Measurements from ENCODE around the gene VWC2L.

Gene VWC2L

DNA sequence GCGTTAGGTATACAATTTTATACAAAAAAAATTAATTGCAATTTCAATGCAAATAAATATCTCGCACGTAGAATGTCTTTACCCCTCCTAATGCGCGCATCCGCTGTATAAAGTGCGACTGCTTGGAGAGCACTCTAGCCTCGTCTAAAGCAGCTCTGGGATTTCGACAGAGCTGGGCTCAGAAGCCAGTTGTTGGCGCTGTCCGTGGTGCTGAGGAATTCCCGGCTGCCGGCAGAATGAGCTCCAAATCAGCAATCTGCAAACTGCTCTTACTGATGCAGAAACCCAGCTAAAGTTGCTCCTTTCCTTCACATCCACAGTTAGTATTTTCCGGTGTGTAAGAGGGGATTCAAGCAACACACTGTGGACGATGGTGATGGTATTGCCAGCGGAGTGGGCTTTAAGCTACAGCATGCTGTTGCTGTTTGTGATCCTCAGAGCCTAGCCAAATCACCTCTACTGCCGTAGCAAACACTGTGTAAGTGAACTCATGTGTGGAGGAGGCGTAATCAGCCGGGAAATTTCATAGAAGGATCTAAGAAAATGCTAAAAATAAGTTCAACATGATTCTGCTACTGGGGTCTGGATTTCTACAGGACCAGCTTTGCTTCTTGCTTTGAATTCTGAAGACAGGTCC, at the start of gene VWC2L:
TSS of gene VWC2L (plus strand) at position 137 of the 637 bp plus-strand sequence. CDS start 3,140 bp downstream, outside the sequence.
- DNase-seq = peak; percentile 71

DNA sequence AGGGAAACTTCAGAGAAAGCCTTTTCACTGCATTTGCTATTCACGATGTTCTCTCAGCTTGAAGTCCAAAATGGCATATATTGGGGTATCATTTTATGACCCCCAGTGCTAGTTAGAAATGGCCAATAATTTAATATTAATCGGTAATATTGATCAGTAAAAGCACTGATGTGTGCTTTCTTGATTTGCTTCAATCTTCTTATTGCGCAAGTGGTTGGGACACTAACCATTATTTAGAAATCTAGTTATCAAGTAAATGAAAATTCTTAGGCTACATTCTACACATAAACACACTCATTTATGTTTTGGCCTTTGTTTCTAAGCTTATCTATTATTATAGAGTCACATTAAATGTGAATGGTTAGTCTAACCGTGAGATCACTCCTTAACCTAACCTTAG, 49.7 kb upstream of the VWC2L start:
- no peak for DNase-seq

DNA sequence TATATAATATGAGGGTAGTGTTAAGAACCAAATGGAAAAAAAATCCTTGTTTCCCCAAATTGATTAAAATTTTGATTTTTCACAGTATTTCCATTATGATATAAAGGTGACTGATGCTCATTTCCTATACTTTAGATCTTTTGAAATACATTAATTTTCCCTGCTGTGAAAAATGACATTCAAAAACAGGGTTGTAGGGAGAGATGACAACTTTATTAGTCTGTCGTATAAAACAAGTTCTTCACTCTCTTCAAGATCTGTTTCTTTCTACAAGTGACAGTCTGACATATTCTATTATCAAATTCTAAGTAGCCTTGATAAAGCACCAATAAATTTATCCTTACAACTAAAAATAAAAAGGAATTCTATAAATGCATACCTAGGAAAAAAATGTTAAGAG, 45.3 kb upstream of the VWC2L start:
- no peak for DNase-seq

DNA sequence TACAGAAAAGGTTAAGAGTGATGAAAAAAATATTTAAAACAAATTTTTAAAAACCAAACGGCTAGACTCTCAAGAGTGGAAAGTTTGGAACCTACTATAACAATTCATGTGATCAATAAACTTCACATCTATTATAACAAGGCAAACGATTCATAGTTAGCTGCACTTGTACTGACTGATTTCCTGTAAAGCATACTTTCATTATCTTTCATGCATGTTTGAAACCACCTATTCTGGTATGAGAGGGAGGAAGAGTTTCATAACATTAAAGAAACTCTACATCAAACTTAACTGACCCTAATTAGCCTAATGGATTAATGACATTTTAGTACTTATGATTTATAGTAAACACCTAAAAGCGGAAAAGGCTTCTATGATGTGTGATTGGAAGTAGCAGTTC, 43.7 kb upstream of the VWC2L start:
- no peak for DNase-seq

DNA sequence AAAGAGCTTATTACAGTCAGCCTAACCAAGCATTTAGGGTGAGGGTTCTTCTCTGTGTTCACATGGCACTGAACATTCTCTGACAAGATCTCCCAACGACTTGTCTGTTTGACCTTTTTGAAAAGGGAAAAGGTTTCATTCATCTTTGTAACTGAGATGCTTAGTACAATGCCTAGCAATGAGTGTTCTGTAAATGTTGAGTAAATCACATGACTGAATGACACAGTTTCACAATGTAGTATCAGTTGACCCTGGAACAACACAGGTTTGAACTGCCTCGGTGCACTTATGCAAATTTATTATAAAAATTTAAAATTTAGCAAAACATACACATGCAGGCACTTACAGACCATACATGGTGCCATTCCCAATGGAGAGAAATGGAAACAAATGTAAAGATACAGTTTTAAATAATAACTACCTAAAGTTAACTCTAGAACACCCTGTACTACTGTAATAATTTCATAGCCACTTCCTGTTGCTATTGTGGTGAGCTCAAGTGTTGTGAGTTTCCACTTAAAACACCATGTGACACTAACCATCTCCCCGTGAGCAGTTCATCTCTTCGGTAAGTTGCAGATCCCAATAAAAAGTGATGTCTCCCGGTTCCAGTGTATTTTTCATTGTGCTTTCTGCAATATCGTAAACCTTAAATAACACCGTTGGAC, 34.1 kb upstream of the VWC2L start:
- DNase-seq = no peak

DNA sequence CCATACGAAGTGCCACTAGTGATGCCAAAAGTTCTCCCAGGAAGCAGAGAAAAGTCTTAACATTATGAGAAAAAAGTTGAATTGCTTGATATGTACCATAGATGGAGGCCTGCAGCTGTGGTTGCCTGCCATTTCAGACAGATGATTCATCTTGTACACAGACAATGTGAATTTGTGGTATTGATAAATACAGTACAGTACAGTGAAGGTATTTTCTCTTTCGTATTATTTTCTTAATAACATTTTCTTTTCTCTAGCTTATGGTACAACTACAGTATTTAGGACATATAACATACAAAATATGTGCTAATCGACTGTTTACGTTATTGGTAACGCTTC, 33.6 kb upstream of the VWC2L start:
- no peak for DNase-seq

DNA sequence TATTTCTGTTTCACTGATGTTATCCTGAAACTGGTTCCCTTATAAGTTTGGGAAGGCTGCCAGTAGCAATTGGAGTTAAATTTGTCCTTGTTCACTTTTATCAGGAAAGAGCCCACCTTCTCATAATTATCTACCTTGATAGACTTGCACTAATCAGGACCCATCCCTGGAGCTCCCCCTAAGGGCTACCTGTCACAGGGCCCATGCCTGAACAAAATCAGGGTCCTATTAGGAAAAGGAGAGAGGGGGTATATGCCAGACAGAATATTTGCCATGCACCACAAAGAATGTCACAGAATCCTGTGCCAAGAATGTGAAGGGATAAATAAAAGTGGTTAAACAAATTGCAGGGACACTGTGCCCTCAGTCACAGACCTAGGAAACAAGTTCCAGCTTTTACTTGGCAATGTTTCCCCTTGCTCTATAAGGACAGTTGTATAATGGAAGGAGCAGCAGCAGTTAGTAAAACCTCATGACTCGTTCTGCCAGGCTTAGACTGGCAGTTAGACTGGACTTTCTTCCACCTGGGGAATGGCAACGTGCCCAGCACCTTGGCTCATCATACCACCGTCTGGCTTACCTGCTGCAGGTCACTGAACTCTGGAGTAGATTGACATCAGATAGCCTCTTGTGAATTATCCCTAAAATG, 32.3 kb upstream of the VWC2L start:
- DNase-seq = peak; percentile 75

DNA sequence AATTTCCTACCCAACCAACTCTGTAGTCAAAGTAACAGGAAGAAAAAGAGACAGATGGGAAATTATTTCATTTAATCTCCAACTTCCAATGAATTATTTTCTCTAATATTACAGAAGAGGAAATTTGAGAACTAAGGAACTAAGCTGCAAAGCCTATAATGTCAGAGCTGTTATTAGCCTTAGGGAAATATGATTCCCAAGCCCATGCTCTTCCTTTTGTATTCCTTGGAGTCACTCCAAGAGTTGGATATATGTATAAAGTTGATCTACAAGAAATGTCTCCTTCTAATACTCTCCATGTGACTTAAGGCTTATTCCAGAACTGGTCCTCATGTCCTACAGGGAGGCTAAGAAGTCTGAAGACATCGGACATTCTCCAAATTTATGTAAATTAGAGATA, 31.6 kb upstream of the VWC2L start:
- DNase-seq = peak; percentile 36

DNA sequence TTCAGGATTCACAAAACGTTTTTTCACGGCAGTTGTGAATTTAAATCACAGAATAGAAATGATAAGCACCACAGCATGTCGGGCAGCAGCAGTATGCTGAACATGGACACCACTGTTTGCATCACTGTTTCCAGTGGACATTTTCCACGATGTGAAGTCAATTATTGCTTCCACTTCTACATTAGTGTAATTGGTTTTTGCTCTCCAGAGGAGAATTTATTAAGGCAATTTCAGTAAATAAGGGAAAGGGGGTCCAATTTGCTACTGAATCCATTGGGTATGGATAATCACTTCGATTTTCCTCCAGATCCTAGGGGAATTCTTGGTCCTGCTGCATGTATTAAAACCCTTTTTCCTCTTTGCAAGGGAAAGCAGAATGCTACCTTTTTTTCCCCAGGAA, 30.2 kb upstream of the VWC2L start:
- DNase-seq = no peak

DNA sequence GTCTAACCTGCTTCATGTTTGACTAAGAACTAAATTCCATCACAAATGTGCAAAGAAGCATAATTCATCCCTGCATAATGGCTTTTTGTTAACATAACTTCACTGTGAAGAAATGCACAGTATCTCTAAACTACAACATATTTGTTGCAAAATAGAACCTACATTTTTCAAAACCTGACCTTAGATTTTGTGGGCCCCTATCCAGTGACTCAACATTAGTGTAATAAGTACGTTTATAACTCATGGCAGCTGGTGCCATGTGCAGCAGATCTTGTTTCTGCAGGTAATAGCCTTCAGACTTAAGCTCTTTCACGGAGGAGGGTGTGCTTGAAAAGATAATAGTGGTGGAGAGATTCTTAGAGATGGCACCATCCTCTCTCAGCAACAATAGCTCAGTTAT, 28.6 kb upstream of the VWC2L start:
- no peak for DNase-seq

DNA sequence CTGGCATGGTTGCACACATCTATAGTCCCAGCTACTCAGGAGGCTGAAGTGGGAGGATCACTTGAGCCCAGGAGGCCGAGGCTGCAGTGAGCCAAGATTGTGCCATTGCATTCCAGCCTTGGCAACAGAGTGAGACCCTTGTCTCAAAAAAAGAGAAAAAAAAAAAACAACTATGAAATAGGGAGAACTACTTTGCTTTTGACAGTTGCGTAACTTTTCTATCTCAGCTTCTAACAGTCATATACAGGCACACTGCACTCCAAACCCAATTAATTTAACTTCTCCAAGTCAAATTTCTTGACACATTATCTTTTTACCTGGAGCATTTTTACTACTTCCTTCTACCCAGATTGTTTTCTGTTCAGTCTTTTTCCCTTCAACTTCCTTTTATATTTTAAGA, 24.1 kb upstream of the VWC2L start:
- DNase-seq = no peak

DNA sequence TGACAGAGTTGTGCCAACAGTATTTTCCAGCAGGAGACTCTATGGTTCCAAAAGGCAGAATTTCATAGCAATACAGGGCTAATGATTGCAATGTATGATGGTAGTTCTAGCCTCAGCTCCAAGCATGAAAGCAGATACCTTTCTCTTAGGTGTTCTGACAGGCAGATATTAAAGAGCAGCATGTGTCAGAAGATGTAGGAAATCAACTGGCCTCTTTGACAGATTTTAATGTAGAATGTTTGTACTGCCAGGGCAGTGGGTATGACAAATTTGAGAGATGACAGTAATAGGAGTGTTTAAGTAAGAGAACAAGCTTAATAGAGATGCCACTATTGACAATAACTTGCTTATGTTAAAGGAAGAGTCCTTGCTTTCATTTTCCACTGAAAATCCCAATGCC, 21.5 kb upstream of the VWC2L start:
- DNase-seq = no peak

DNA sequence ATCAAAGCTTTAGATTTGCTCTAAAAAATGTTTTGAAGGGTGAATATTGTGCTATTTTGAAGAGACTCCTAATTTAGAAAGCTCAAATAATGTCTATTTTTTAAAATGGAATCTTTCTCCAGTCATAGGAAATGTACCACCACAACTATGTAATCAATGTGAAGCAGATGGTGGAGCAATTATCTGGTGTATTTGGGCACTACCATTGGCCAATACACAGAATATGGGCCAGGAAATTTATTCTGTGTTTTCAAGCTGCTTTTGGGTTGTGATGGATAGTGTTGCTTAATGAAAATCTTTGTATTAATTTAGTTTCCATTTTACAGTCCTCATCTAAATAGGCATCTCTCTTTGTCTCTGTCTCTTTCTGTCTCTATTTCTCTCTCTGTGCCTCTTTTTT, 17.1 kb upstream of the VWC2L start:
- peak; percentile 8 for DNase-seq

DNA sequence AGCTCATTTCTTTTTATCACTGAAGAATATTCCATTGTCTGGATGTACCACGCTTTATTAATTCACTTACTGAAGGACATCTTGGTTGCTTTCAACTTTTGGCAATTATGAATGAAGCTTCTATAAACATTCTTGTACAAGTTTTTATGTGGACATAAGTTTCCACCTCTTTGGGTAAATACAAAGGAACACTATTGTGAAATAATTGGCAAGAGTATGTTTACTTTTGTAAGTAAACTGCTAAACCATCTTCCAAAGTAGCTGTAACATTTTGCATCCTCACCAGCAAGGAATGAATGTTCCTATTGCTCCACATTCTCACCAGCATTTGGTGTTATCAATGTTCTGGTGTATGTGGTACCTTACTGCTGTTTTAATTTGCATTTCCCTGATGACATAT, 15.8 kb upstream of the VWC2L start:
- DNase-seq = no peak

DNA sequence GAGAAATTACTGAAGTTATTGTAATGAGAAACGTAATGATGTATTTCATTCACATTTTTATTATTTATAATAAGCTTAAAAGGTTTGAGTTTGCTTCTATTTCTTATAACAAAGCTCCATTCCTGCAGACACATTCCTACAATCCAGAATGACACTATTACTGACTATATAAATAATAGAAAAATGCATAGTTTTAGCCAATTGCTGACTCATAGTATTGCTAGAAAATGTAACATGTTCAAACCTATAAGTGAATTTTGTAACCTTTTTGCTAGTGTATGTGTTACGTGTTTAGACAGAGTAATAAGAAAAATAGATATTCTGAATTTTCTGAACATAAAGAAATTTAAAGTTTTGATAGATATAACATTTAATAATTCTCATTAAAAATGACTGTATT, 9.3 kb upstream of the VWC2L start:
- DNase-seq = no peak

DNA sequence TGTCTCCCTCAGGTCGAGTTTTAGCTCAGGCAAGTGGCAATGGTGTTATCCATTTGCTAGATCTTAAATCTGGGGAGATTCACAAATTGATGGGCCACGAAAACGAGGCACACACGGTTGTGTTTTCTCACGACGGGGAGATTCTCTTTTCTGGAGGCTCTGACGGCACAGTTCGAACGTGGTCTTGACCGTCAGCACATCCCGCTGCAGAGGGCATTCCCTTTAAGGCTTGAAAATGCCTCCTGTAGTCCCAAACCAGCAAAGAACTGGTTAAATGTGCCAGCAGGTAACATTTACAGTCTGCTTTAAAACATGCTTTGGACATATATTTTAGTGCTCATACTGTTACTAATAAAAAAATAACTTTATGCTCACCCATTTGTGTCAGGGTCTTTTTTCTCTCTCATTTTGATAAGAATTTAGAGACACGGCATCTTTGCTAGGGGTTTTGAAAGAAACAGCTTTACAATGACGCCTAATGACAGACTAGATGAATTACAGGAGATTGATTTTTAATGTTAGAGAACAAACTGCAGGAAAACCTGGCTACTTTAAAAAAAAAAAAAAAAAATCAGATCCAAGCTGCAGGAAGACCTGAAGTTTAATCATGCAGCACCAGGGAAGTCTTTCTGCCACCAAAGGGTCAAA, 602 bp upstream of the VWC2L start:
- peak; percentile 40 for DNase-seq

DNA sequence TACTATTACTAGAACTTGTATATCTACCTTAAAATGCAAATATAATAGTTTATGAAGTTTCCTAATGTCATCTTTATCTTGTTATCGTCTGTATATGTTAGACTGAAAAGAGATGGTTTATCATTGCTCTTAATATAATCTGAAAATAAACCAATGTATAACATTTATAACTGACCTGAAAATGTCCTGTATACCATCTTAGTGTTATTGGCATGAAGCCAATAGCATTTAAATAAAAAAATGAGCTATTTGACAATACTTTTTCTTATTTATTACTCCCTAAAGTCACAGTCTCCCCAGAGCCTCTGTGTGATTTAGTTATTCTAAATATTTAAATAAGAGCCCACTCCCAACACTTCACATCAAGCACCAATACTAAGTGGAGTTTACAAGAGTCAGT, 1.8 kb downstream of the VWC2L start:
- DNase-seq = no peak

DNA sequence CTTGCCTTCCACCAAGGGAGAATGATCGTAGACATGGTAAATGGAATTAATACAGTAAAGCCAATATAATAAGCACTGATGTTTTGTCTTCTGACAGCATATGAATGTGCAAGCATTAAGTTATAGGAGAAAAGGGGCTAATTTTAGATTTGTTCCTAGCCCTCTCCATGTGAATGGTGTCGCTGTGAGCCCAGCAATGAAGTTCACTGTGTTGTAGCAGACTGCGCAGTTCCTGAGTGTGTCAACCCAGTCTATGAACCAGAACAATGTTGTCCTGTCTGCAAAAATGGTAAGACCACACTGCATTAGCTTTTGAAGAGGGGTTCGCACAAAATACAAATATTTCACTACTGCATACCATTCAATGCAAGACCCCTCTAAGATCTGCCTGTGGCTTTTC, 25.6 kb downstream of the VWC2L start:
- no peak for DNase-seq

DNA sequence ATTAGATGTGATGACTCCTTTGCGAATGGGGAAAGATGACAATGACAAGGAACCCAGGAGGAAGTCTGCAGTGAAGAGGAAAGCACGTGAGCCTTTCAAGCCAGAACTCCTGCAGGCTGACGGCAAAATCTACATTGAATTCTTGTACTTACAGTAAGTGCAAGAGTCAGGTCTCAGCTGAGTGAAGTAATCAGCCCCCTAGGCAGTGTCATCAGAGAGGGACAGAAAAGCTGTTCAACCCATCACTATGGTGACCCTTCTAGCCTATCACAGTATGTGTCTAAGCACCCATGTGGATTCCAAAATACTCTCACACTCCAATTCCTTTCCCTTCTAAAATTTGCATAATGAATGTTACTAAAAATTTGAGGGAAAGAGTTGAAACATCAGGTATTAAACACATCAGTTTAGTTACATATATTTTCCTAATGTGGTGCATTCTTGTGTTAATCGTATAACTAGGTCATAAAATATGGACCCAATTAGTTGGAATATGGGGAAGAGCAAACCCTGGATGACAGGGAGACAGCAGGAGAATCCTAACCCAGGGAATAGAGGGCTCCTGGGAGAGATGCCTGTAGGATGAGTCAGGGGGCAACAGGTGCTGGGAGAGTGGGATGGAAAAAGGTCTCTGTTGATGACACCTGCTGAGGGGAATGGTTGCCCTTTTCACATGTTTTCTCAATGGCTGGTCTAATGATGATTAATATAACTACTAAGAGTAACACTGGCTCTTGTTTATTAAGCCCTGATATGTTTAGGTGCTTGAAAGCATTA, 39.5 kb downstream of the VWC2L start:
- no peak for DNase-seq

DNA sequence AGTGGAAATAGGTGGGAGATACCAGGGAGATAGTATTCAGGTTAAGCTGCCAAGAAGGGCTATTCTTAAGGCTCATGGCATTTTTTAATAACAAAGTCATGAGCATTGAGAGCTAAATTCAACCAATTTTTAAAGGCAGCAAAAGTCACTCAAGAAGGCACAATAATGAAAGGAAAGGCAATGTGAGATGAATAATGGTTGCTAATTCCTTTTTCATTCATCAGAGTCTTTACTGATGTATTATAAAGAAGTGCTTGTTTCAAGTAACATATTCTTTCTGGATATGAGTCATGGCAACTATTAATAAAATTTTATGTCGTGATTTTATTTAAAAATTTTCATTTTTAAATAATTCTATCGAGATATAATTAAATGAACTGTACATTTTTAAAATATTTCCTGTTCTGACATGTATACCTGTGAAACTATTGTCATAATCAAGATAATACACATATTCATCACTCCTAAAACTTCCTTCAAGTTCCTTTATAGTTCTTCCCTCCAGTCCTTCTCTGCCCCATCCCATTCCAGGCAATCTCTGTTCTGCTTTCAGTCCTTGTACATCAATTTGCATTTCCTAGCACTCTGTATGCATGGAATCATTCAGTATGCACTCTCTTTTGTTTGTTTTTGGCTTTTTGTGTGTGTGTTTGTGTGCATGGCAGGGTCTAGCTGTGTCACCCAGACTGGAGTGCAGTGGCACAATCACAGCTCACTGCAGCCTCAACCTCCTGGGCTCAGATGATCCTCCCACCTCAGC, 40.8 kb downstream of the VWC2L start:
- DNase-seq = no peak

DNA sequence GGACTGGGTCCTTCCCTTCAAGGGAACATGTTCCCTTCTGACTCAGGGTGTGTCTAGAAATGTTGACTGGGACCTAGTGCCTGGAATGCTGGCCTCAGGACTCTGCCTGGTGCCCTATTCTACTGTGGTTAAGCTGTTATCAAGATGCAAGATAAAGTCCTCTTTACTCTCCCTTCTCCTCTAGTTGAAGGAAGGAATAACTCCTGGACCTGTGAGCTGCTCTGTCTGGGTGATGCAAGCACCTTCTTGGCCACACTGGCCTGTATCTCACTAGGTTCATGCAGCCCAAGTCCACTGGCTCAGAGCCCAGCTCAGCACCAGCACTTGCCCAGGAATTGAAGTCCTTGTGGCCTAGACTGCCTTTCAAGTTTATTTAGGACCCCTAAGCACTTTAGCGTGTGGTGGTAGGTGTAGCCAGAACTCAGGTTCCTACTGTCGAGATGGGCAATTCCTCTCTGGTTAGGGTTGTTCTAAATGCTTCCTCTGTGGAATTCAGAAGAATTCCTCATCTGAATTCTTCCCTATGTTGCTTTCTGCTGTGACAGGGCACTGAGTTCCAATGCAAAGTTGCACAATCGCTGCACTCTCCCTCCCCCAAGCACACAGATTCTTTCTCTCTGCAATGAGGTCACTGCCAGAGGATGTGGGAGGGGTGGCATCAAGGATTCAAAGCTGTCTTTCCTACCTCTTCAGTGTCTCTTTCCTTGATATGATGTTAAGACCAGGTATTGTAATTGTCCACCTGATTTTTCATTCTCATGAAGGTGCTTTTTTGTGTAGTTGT, 54.7 kb downstream of the VWC2L start:
- no peak for DNase-seq

DNA sequence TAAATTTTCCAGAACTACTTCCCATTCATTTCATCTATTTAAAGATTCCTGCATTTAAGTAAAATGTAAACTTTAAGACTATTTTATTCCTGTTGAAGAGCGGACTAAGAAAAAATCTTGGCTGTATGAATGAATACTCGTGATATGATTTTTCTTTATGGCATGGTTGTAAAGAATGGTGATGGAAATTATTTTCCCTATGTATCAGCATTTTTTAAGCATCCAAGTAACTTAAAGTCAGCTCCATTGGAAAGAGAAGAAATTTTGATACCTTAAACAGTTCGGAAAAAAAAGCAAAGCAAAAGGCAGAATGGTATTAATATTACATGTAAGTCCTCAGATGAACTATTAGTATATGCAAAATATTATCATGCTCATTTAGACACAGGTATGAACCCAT, 58.9 kb downstream of the VWC2L start:
- DNase-seq = no peak

Data from NCI-H69 (cell line).